NCI-H128 (cell line): ENCODE measurements around the gene DNAJC3.
"Not testable (repeated sequence)": the region's sequence is repeated elsewhere in the genome, so short reads cannot be mapped to it uniquely, and the experiment has no call there.

Source experiments
- DNase-seq: peaks from one replicate; lab custom pipeline; 2025; ENCODE audit not compliant: unreplicated experiment; lab: John Stamatoyannopoulos, UW

The DNAJC3 gene

DNA sequence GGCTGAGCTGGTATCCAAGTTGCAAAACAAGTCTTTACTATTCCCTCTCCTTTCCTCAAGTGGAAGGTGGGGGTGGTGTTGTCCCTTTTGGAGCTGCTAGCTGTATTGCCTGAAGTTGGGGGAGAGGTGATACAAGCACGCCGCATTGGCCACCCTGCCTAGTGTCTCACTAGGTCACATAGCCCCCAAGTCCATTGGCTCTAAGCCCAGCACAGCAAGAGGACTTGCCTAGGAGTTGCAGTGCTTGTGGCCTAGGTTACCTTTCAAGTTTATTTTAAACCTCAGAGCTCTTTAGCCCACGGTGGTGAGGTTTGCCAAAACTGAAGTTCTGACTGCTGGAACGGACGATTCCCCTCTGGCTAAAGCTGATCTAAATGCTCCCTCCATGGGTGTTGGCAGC lies 5.3 kb upstream of the DNAJC3 start:
- DNase-seq, result no peak

DNA sequence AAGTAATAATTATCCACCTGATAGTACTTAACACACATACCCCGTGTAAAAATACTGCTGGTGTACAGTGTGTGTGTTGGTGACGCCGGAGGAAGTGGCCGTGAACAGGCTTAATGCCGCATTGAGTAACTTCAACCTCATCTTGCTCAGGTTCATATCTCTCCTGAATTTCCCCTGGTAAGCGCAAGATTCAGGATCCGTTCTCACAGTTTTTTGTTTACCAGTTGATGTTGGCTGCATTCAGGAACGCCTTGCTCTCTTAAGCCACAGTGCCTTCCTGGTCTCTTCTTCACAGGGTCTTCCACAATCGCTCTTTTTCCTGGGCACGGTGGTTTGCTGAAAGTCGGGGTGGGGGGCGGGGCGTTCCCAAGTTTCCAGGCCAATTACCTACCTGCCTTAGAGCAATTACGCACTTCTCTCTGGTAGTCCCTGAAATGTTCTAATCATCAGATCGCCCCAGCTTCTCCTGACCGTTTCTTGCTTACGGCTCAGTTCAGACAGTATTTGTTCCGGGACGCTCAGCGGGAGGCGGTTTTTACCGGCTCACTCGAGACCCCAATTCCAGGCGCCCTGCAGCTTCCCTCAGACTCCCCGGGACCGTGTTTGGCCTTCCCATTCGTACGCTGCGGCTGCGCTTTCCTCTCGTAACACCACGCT lies 706 bp upstream of the DNAJC3 start:
- peak; percentile 54 for DNase-seq

DNA sequence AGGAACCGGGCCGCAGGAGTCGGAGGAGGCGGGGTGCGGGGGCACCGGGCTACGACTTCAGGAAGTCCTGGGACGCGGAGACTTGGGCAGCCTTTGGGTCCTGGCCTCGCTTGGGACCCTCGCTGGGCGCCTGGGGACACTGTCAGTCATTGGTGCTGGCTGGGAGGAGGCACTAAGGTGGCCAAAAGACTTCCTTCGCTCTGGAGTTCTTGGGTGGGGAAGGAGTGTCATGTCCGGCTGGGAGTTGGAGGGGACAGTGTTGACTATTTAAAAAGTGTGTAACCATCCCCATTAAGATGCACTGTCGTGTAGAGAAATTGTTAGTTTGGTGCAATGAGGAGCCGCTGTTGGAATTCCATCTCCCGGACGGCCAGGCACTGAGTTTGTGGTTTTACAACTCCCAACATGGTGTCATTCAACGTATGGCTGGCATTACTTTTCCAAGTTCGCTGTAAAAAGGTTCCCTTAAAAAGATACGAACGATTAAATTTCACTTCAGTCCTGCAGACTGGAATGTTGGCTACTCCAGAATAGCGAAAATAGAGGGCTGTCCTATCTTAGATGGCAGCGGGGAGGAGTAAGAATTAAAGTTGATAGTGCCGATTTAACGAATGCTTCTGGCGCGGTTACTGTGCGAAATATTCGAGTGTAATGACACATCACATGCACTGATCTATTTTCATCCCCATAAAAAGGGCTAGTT lies 776 bp downstream of the DNAJC3 start:
- no peak for DNase-seq

DNA sequence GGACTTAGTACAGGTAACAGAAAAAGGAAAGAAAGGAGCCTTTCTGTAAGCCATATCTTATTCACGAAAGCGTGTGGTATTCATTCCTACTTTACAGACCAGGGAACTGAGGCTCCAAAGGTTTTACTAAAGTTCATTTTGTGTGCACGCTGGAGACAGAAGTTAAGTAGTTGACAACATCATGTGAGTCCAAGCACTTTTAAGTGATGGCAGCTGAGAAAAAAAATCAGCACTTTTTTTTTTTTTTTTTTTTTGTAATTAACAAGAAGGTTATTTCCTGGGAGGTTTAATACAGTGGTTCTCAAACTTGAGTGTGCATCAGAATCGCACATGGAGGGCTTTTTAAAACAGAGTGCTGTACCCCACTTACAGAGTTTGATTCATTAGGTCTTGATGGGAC lies 2.0 kb downstream of the DNAJC3 start:
- DNase-seq, result no peak

DNA sequence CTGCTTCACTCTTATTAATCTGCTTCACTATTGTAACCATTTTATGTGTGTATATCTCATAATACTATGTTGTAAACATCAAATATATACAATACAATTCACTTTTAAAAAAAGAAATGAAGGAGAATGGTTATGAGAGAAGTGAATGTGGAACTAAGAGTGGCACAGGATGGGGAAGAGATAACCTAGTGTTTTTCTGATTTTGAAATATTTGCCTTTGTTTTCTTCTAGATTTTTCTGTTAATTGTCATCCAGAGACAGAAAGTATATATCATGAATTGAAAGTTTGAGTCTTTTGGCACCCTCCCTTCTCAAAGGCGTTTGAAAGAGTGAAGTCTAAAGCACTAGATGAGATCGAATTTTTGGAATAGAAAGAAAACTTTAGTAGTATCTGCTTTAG lies 2.8 kb downstream of the DNAJC3 start:
- no peak for DNase-seq

DNA sequence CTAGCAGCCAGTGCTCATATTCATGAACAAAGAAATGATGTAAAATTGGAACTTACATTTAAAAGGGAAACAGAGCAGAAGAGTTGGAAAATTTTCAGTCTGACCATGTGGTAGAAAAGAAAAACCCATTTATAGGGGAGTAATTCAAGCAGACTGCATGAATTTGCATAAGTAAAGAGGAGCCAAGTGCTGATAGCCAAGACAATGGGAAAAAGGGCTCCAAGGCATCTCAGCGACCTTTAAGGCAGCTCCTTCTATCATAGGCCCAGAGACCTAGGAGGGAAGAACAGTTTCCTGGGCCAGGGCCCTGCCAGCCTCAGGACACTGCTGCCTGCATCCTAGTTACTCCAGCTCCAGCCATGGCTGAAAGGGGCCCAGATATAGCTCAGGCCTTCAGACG lies 7.5 kb downstream of the DNAJC3 start:
- DNase-seq, result no peak

DNA sequence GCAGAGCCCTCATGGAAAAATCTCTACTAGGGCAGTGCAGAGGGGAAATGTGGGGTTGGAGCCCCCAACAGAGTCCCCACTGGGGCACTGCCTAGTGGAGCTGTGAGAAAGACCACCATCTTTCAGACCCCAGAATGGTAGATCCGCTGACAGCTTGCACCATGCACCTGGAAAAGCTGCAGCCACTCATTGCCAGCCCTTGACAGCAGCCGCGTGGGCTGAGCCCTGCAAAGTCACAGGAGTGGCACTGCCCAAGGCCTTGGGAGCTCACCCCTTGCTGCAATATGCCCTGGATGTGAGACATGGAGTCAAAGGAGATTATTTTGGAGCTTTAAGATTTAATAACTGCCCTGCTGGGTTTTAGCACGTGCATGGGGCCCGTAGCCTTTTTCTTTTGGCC lies 8.0 kb downstream of the DNAJC3 start:
- DNase-seq, result not testable (repeated sequence)

DNA sequence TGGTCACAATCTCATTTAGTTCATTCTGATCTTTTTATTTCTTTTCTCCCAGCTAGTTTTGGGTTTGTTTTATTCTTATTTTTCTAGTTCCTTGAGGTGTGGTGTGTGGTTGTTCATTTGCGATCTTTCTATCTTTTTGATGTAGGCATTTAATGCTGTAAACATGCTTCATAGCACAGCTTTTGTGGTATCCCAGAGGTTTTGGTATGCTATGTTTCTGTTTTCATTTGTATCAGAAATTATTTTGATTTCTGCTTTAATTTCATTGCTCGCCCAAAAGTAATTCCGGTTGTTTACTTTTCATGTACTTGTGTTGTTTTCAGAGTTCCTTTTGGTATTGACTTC lies 12.6 kb downstream of the DNAJC3 start:
- no peak for DNase-seq

DNA sequence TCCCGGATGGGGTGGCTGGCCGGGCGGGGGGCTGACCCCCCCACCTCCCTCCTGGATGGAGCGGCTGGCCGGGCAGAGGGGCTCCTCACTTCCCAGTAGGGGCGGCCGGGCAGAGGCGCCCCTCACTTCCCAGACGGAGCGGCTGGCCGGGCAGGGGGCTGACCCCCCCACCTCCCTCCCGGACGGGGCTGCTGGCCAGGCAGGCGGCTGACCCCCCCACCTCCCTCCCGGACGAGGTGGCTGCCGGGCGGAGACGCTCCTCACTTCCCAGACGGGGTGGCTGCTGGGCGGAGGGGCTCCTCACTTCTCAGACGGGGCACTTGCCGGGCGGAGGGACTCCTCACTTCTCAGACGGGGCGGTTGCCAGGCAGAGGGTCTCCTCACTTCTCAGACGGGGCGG lies 14.0 kb downstream of the DNAJC3 start:
- not testable (repeated sequence) for DNase-seq

DNA sequence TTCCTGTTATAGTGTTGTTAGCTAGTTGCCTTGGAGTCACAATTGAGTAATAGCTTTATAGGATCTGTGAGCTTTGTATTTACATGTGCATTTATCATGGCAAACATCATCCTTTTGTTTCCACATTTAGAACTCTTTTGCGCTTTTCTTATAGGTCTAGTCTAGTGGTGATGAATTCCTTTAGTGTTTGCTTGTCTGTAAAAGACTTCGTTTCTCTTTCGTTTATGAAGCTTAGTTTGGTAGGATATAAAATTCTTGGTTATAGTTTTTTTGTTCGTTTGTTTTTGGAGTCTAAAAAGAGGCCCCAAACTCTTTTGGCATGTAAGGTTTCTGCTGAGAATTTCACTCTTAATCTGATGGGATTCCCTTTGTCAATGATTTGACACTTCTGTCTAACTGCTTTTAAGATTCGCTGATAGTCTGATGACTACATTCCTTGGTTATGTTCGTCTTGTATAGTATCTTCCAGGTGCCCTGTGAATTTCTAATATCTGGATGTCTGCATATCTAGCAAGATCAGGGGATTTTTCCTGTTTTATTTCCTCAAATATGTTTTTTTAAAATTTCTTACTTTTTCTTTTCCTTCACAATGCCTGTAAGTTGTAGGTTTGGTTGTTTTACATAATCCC lies 20.2 kb downstream of the DNAJC3 start:
- DNase-seq, result no peak

DNA sequence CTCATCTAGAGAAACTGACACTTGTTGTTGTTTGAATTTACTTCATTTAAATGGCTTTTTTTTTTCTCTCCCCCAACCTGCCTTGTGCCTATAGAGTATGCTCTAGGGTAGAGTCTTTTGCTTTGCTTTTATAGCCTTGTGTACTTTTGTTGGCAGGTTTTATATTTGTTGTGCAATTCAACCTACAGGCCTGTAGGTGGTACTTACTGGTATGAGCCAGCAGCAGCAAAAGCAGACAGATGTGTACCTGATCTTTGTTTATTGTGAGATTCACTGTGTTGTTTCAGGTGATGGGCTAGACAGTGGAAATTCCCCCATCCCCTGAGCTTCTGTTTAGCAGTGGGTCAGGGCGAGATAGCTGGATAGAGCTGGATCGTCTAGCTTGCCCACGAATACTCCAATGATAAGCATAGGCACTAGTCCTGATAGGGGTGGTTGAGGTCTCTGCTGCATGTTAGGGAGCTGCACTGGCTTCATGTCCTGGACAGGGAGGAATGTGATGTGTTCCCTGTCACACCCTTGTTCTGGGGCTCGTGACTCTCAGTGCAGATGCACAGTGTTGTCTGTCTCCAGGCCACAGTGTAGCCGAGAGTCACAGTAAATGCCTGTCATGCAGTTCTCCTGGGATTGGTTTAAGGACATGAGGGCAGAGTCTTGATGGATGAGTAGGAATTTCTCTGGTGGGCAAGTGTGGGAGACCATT lies 21.3 kb downstream of the DNAJC3 start:
- DNase-seq, result no peak

DNA sequence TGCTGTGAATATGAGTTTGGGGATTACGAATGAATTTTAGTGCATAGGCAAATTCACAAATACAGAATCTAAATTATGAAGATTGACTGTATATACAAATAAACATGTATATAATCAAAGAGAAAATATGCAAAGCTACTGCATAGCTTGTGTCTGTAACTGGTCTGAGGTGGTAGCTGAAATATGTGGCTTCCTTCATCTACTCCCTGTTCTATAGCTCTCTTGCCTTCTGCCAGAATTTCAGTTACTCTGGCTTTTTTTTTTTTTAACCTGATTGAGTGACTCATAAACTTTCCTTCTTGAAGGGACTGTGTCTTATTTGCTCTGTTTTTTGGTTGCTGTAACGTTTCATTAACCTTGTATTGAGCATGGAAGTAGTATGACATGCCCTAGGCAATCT lies 26.6 kb downstream of the DNAJC3 start:
- DNase-seq, result no peak

DNA sequence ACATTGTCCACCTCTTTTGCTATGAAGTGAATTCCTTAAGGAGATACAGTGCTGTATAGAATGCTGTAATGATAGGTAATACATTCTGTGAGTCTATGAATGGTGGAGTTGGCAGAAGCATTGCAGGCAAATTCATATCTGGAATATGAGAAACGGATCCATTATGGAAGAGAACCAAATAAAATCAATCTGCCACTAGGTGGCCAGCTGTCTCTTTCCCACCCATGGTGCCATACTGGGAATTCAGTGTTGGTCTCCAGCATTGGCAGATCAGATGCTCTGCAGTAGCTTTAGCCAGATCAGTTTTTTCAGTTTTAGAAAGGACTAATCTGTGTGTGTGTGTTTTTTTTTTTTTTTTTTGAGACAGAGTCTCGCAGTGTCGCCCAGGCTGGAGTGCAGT lies 27.6 kb downstream of the DNAJC3 start:
- no peak for DNase-seq

DNA sequence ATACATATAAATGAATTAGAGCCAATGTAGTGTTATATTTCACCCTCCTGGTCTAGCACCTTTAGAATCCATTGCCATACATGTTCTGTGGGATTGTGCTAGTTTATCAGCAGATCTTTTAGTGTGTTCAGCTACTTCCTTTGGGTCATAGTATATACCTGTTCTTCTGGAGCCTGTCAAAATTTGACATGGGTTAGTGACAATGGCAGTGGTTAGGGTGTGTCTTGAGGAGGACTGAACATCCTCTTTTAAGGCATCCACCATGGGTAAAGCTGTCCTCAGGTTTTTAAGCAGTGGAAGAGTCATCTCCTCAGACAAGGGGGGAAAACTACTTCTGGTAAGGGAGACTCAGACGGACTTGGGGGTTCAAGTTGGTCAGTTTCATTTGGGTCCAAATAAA lies 29.4 kb downstream of the DNAJC3 start:
- DNase-seq, result no peak

DNA sequence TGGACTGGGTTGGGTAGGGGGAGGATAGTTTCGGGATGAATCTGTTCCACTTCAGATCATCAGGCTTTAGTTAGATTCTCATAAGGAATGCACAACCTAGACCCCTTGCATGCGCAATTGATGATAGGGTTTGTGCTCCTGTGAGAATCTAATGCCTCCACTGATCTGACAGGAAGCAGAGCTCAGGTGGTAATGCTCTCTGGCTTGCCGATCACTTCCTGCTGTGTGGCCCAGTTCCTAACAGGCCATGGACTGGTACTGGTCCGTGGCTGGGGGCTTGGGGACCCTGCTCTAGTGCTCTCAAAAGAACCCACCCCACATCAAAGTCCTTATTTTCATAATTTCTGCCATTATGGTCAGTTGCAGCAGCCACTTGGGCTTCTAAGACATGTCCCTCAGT lies 30.1 kb downstream of the DNAJC3 start:
- no peak for DNase-seq

DNA sequence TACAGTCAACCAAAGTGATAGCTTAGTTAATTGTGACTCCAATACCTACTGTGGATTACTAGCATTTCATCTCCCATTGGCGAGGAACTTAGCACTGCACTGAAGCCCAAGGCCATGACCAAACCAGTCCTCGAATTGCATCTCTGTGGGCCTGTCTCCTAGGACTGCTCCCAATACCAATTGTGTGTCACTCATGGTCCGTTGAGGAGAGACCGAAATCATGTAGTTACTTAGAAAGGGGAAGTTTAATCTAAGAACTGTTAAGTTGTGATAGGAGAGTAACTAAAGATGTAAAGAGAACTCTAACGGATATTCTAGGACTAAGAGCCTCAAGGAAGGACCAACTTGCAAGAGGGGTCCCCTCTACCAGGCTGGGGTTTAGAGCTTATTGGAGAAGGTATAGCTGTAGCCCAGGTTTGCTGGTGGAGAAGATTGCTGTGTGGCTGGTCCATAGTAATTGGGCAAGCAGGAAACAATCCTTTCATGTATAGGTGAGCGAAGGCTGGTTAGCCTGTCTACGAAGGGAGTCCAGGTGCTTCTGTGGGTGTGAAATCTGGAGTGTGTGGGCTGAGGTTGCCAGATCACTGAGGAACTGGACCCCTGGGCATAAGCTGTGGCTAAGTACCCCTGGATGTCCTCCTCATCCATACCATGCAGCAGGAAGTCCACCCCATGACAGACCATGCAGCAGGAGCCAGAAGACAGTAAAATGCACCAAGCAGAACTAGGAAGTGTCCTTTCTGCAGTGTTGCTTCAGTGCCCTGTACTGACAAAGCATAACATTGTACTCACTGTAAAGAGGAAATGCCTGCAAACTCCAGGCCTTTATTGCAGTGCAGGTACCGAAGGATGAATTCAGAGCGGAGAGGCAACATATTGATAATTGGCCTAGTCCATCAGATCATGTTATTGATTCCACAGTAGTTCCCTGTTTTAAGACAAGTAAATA lies 30.8 kb downstream of the DNAJC3 start:
- no peak for DNase-seq

DNA sequence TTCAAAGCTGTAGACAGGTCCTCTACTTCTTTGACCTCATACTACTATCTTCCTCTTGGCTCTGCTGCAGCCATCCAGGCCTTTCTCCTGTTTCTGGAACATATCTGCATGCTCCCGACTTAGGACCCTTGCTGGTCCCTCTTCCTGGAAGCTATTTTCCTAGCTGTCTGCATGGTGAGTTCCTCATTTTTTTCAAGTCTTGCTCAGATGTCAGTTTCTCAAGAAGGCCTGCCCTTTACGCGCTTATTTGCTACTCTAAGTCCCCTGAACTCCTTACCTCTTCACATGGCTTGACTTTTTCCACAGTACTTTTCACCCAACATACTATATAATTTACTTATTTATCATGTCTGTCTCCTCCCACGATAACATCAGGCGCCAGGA lies 31.4 kb downstream of the DNAJC3 start:
- no peak for DNase-seq

DNA sequence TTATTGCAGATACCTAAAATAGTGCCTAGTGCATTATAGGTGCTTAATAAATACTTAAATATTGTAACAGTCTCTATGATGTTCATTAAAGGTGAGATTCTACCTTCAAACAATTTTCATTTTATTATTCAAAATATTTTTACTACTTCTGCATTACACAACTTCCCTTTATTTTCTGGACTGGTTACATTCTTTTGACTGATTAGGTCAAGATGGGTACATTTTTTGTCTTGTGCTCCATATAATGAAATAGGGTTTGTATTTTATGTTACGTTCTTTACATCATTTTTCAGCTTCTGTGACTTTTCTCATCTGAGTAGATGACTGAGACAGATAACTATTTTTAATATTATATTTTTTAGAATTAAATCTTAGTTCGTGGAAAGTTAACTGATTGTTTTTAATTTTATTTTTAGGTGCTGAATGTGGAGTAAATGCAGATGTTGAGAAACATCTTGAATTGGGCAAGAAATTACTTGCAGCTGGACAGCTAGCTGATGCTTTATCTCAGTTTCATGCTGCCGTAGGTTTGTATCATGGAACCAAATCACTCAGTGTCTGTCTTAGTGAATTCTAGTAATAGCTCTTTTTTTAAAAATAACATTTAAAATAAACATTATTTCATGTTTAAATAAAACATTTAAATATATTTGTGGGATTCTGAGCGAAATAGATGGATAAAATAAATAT lies 32.0 kb downstream of the DNAJC3 start:
- no peak for DNase-seq

DNA sequence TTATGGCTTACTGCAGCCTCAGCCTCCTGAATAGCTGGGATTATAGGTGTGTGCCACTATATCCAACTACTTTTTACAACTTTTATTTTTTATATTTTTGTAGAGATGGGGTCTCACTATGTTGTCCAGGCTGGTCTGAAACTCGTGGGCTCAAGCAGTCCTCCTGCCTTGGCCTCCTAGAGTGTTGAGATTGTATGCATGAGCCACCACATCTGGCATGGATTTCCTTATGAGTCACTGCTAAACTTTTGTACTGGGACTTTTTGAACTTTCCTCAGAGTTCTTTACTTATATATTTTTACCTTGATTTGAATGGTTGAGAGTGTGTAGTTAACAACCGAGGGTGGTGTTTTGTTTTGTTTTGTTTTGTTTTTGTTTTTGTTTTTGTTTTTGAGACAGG lies 33.4 kb downstream of the DNAJC3 start:
- no peak for DNase-seq

DNA sequence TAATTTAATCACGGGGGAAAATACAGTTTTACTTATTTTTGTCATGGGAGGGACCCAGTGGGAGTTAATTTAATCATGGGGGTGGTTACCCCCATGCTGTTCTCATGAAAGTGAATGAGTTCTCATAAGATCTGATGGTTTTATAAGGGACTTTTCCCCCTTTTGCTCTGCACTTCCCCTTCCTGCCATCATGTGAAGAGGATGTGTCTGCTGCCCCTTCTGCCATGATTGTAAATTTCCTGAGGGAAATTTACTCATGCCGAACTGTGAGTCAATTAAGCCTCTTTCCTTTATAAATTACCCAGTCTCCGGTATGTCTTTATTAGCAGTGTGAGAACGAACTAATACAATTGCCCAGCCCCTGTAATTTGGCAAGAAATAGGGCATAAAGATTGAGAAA lies 35.9 kb downstream of the DNAJC3 start:
- DNase-seq, result not testable (repeated sequence)
